SK-N-MC (cell line): ENCODE measurements around the gene TP63.
A peak's percentile ranks its signal among the peaks of the same experiment; 100 is the strongest.

Experiments used
- DNase-seq: peaks from one replicate; pipeline ENCODE4 v3.0.0-alpha.2; 2011; ENCODE audit warnings: low read depth, low spot score
- H3K27ac ChIP-seq: fragments of 200-600 bp; sonication (generic); 2 replicates; pipeline ENCODE4 v1.5.1; 2016; ENCODE audit warnings: mixed run types
- H3K36me3 ChIP-seq: fragments of 200-600 bp; sonication (generic); 2 replicates; pipeline ENCODE4 v1.6.1; 2017; ENCODE audit warnings: antibody characterized with exemption, low read length, mixed read lengths; ENCODE audit not compliant: insufficient read depth
- H3K4me3 ChIP-seq: fragments of 200-600 bp; sonication (generic); 2 replicates; pipeline ENCODE4 v1.5.1; 2016
- H3K9ac ChIP-seq: fragments of 200-600 bp; sonication (generic); 2 replicates; pipeline ENCODE4 v1.8.0; 2017; ENCODE audit warnings: mixed run types, mixed read lengths; ENCODE audit not compliant: insufficient read length
- H3K9me3 ChIP-seq: fragments of 200-600 bp; sonication (generic); 2 replicates; pipeline ENCODE4 v1.6.1; 2017; ENCODE audit warnings: low read depth, mild to moderate bottlenecking, antibody characterized with exemption, low read length, moderate library complexity, mixed read lengths
- EZH2 ChIP-seq: fragments of 200-600 bp; sonication (generic); IDR thresholded peaks from one replicate; pipeline ENCODE4 v1.6.1; 2017; ENCODE audit warnings: antibody characterized with exemption
- FOXP2 ChIP-seq: optimal IDR thresholded peaks from 2 replicates; pipeline ENCODE3; 2011; ENCODE audit warnings: mild to moderate bottlenecking, moderate library complexity; ENCODE audit not compliant: insufficient read depth; ENCODE audit errors: extremely low read length, control extremely low read depth
- POLR2AphosphoS5 ChIP-seq: IDR thresholded peaks from 2 replicates; pipeline ENCODE4 v1.6.1; 2012; ENCODE audit warnings: mild to moderate bottlenecking, low read depth, low read length, borderline replicate concordance

The TP63 gene

DNA sequence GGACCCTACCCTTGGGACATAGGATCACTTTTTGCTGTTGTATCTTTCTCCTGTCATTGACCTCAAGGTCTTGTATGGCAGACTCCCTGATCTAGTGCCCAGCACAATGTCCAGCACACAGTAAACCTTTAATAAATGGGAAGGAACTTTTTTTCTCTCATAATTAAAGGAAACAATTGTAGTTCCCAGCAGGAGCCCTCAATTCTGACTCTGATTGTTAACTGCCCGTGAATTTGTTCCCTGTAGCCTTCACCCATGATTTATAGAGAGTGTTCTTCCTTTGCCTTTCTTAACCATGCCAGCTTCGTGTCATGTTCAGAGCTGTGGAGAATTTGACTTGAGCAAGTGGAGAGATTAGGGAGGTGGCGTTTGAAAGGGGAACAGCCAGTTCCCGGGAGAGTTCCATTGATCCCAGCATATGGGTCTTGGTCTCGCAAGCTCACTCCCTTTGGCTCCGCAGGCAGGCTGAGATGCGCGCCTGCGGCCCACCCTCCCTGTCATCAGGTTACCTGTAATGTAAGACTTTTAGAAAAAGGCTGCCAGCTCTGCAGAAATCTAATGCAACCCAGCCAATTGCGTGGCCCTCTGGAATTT lies 182.6 kb downstream of the TP63 start:
- no peaks in the 10 kb centered on the region for H3K36me3 ChIP-seq
- no peaks in the 10 kb centered on the region for H3K9me3 ChIP-seq
- H3K4me3 ChIP-seq = no peak overlapping the region
- DNase-seq = no peak
- TF ChIP-seq EZH2 (no peak), FOXP2 (no peak), POLR2AphosphoS5 (no peak)
- no peak overlapping the region for H3K9ac ChIP-seq
- no peak overlapping the region for H3K27ac ChIP-seq

DNA sequence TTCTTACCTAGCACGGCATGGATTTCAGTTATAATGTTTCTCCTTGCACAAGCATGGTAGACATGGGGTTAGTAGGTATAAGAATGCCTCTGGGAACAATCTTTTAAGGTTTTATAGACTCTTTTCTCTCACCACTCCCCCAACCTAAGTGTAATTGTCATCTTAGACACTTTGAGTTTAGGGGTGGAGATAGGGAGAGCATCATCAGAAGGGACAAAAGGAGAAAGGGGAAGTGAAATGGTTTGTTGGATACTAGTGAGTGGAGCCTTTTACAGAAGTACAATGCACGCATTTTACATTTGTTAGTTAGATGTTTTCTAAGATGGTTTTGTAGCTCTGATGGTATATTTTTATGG lies 189.2 kb downstream of the TP63 start:
- no peak for DNase-seq
- Histone ChIP-seq H3K9ac (no peak overlapping the region), H3K27ac (no peak overlapping the region), H3K9me3 (no peaks in the 10 kb centered on the region), H3K4me3 (no peak overlapping the region), H3K36me3 (no peaks in the 10 kb centered on the region)
- TF ChIP-seq POLR2AphosphoS5 = no peak
- TF ChIP-seq FOXP2 = no peak
- no peak for TF ChIP-seq EZH2

DNA sequence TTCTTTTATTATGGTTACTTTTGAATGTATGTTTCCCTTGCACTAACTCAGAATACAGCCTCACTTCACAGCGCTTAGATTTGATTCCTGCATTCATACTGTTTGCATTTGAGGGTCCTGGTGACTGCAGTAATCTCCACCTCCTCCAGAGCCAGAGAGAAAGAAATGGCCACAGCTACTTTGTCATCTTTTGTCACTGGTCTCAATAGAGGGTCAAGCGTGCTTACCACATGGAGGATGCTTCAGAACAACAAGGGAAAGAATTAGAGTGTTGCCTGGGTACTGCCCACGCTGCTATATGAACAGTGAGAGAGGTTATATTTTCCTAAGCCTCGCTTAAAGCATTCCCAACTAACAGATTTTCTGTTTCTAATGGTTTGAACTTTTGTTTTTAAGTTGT lies 190.1 kb downstream of the TP63 start:
- Histone ChIP-seq H3K9ac (peak overlapping the region; percentile 19), H3K36me3 (no peaks in the 10 kb centered on the region), H3K4me3 (no peak overlapping the region), H3K9me3 (no peaks in the 10 kb centered on the region), H3K27ac (peak overlapping the region; percentile 52; the same call in 1 of the 2 replicates)
- TF ChIP-seq EZH2 = no peak
- TF ChIP-seq POLR2AphosphoS5 = no peak
- no peak for TF ChIP-seq FOXP2
- no peak for DNase-seq

DNA sequence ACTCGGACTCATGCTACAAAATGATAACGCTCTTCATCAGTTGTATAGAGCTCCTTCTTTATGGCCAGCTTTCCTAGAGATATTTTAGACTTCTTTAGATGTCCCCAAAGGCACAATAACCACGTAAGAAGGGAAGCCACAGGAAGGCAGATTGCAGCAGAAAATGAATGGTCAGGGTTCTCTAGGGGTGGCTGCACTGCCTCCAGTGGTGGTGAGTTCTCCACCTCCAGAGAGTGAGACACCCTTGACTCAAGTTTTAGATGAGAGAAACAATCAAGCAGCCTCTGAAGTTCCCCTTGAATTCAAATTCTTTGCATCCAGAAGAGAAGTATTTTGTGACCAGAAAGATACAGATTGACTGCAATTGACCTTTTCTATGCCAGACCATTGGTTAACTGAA lies 191.5 kb downstream of the TP63 start:
- TF ChIP-seq POLR2AphosphoS5 = no peak
- TF ChIP-seq FOXP2 = no peak
- no peak for TF ChIP-seq EZH2
- H3K4me3 ChIP-seq = no peak overlapping the region
- no peak overlapping the region for H3K27ac ChIP-seq
- H3K9me3 ChIP-seq = no peaks in the 10 kb centered on the region
- no peak for DNase-seq
- H3K9ac ChIP-seq = no peak overlapping the region
- H3K36me3 ChIP-seq = no peaks in the 10 kb centered on the region

DNA sequence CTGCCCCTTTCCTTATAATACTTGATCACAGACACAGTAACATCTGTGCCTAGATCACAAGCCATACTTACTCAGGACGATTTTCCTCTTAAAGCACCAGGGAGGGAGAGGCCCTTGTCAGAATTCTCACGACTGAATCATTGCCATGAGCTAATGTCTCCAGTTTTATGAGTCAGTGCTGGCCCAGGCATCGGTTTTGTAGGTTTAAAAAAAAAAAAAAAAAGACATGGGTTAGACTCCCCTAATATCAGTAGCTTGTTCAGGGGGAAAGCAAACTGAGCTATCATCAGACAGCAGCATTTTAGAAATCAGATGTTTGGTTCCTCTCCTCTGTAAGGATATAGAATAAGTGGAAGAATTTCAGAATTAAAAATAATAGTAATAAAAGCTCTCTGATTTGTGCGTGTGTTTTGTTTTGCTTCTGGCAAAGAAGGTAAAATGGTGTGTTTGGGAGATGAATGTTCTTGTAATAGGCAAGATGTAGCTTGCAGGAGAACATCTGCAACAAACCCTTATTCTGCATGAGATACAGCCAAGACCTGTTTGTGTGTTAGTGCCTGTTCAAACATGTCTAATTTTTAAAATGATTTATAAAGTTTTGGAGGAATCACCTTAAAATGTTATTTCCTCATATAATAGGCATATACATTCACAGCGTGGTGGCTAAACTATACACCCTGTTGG lies 193.6 kb downstream of the TP63 start:
- 0 out of 2 replicates have a peak overlapping the region, but pooled peaks have one; percentile 6 for H3K4me3 ChIP-seq
- H3K9me3 ChIP-seq = no peaks in the 10 kb centered on the region
- DNase-seq = no peak
- peak overlapping the region; percentile 44 for H3K27ac ChIP-seq
- no peak for TF ChIP-seq POLR2AphosphoS5
- TF ChIP-seq FOXP2 = no peak
- no peak for TF ChIP-seq EZH2
- H3K9ac ChIP-seq = peak overlapping the region; percentile 56
- no peaks in the 10 kb centered on the region for H3K36me3 ChIP-seq

DNA sequence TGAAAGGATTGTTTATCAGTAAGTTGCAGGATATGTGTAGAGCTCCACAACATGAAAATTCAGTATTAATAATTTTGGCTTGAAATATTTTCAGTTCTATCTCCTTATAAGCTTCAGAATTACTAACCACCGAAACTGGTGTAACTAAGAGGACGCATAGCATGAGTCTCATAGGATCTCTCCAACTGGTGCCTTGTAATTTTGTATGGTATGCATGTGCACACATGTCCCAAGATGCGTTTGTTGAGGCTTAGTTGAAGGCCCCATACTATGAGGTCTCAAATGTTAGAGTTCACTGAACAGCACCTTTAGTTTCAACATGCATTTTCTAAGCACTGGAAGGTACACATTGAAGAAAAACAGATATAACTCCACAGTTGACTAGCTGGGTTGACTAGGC lies 195.4 kb downstream of the TP63 start:
- DNase-seq = no peak
- Histone ChIP-seq H3K36me3 (no peaks in the 10 kb centered on the region), H3K9me3 (no peaks in the 10 kb centered on the region), H3K9ac (no peak overlapping the region), H3K4me3 (no peak overlapping the region), H3K27ac (no peak overlapping the region)
- TF ChIP-seq EZH2 = no peak
- no peak for TF ChIP-seq FOXP2
- no peak for TF ChIP-seq POLR2AphosphoS5

DNA sequence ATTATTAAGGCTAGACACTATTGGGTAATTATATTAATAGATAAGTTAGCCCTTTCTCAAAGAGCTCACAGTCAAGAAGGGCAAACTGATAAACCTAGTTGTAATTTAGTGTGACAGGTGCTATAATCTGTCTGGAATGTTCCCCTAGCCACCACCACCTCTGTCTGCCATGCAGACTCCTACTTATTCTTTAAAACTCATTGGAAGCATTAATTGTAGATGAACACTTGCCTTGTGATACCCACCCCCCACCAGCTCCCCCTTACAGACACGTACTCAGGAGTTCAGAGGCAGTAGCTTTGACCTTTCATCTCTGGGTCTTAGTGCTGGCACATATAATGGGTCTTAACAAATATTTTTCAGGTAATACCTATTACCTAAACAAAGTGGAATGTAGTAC lies 195.9 kb downstream of the TP63 start:
- H3K36me3 ChIP-seq = no peaks in the 10 kb centered on the region
- H3K27ac ChIP-seq = no peak overlapping the region
- no peak overlapping the region for H3K9ac ChIP-seq
- DNase-seq = no peak
- H3K4me3 ChIP-seq = no peak overlapping the region
- no peaks in the 10 kb centered on the region for H3K9me3 ChIP-seq
- TF ChIP-seq EZH2 = no peak
- TF ChIP-seq FOXP2 = no peak
- no peak for TF ChIP-seq POLR2AphosphoS5

DNA sequence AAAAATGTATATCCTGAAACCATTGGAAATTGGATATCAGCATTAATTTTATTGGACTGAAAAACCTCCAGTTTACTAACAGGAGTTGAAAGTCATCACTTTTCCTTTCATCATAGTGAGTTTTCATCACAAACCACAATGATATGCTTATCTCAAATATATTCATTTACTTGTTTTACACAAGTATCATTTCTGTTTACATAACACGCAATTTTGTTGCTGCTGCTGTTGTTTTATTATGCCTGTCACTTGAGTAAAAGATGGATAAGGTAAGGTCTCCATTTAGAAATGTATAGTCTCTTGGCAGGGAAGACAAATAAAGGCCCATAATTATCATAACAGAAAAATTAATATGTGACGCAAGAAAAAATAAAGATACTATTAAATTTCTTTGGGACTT lies 199.2 kb downstream of the TP63 start:
- TF ChIP-seq EZH2 (no peak), FOXP2 (no peak), POLR2AphosphoS5 (no peak)
- no peak for DNase-seq
- Histone ChIP-seq H3K9me3 (no peaks in the 10 kb centered on the region), H3K4me3 (no peak overlapping the region), H3K36me3 (no peaks in the 10 kb centered on the region), H3K9ac (no peak overlapping the region), H3K27ac (no peak overlapping the region)

DNA sequence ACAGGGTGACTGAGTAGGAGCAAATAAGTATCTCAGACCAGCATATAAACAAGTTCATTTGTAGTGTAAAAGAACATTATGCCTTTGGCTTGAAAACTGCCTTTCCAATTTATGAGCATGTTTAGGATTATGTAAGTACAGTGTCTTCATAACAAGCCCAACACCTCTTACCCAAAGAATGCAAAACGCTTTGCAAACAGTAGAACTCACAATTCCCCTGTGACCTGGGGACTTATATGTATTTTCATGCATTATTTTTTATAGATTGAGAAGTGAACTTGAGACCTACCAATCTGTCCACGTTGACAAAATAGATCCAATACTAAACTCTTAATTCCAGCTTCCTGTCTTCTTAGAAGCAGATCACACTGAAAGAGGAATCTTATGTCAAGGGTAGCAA lies 202.1 kb downstream of the TP63 start:
- no peak for DNase-seq
- no peaks in the 10 kb centered on the region for H3K9me3 ChIP-seq
- H3K9ac ChIP-seq = peak overlapping the region; percentile 5
- no peaks in the 10 kb centered on the region for H3K36me3 ChIP-seq
- H3K27ac ChIP-seq = peak overlapping the region; percentile 60
- no peak for TF ChIP-seq POLR2AphosphoS5
- TF ChIP-seq EZH2 = no peak
- no peak for TF ChIP-seq FOXP2
- H3K4me3 ChIP-seq = 0 out of 2 replicates have a peak overlapping the region, but pooled peaks have one; percentile 2
